Gastroesophageal sphincter (tissue), 4 donors: ENCODE results near the gene BTBD7. TPM values are rescaled to one million over a fixed set of nuclear protein-coding genes. Genes with fewer than 3 reads are reported as not detected.

Experiments
- ATAC-seq: fragments of 150-250 bp; one replicate; pipeline ENCODE4 v1.9.1; 2016; ENCODE audit warnings: mild to moderate bottlenecking, moderate library complexity
- H3K27ac ChIP-seq, 4 donors: fragments of 200-600 bp; sonication (generic) in 3 of 4; 1 replicate in 3 of 4; 2 replicates in 1 of 4; pipeline ENCODE4 v1.5.1; 2016 to 2019
- H3K27me3 ChIP-seq: fragments of 200-600 bp; sonication (generic); one replicate; pipeline ENCODE4 v1.5.1; 2019
- H3K36me3 ChIP-seq, 2 donors: fragments of 200-600 bp; sonication (generic); one replicate each; pipeline ENCODE4 v1.5.1; 2019; ENCODE audit warnings: control low read depth in 1 of 2
- H3K4me1 ChIP-seq, 3 donors: fragments of 200-600 bp; sonication (generic); 1 replicate in 2 of 3; 2 replicates in 1 of 3; pipeline ENCODE4 v1.5.1; 2016 to 2019; ENCODE audit warnings: control low read depth in 2 of 3
- H3K4me3 ChIP-seq, 2 donors: fragments of 200-600 bp; sonication (generic); one replicate each; pipeline ENCODE4 v1.5.1; 2019; ENCODE audit warnings: mild to moderate bottlenecking in 1 of 2, moderate library complexity in 1 of 2
- H3K9me3 ChIP-seq, 3 donors: fragments of 200-600 bp; sonication (generic); one replicate each; pipeline ENCODE4 v1.5.1; 2017 to 2019; ENCODE audit warnings: control low read depth in 2 of 3
- EP300 ChIP-seq: sonication (generic); formaldehyde crosslinking; IDR thresholded peaks from one replicate; pipeline ENCODE4 v1.6.1; 2017; ENCODE audit warnings: antibody characterized with exemption, mild to moderate bottlenecking
- POLR2A ChIP-seq, 2 donors: fragments of 450-650 bp; IDR thresholded peaks; one replicate each; pipeline ENCODE4 v1.6.1; 2017; ENCODE audit warnings: antibody characterized with exemption in 2 of 2, mild to moderate bottlenecking in 2 of 2, moderate library complexity in 1 of 2
- POLR2AphosphoS5 ChIP-seq: sonication (generic); formaldehyde crosslinking; IDR thresholded peaks from one replicate; pipeline ENCODE4 v1.6.1; 2017; ENCODE audit warnings: antibody characterized with exemption
- WGBS, 2 donors: methylation state at CpG; one replicate each; pipeline ENCODE4 v1.1.5; 2018; ENCODE audit warnings: low coverage in 1 of 2; 5-methylcytosine and 5-hydroxymethylcytosine counted together
- total RNA-seq, 4 donors: library from RNA; depleted of rRNA; stranded (reverse); fragments of >200 nt; gene quantifications; one replicate each; pipeline ENCODE4 v1.1.0, GENCODE V29; 2016
- TF ChIP-seq, protein P1 (sequence below), 4 experiments: fragments of 200-600 bp in 2 of 4; fragments of 450-650 bp in 2 of 4; sonication (generic) in 1 of 4; IDR thresholded peaks; one replicate each; pipeline ENCODE4 v1.5.1; 2017 to 2019; ENCODE audit warnings: antibody characterized with exemption in 4 of 4, mild to moderate bottlenecking in 2 of 4, moderate library complexity in 2 of 4

The BTBD7 gene
- total RNA-seq, 4 donors from 2014 or later = 29.9 to 35.6 (median 33.0) TPM

DNA sequence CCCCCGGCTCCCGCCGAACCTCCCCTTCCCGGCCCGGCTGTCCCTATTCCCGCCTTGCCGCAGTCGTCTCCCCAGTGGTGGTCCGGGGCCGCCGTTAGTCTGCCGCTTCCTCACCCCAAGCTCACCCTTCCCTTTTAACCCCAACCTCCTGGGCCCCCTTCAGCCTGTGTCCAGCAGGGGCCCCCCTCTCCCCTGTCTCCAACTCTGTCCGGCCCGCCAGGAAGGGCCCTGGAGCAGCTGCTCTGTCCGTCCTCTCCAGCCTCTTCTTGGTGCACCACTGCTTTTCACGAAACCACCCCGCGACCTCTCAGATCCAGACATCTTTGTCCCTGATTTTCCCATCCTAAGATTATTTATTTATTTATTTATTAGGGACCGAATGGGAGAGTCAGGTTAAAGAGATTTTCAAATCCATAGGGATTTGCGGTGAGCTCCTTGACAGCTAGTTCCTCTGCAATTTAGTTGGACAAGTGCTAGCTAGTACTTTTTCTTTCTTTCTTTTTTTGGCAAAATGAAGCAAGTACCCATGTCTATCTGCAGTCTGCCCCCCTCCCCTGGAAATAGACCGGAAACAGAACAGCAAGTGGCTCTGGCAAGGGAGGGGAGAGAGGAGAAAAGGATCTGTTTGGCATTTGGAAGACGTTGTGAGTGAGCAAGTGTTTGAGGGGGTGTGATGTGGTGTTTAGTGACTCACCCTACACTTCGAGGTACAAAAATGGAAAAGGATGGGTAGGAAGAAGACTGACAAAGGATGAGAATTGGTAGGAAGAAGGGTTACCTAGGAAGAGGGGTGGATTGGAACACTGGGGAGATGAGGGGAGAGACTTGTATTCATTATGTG is 125.1 kb downstream of the BTBD7 start:
- WGBS, 2 donors = 1% methylated on average over 21 to 23 of the region's 23 CpGs
- Histone ChIP-seq H3K27ac (peak overlapping the region; percentile 53 to 95 (median 92)), H3K9me3 (no peaks in the 10 kb centered on the region), H3K27me3 (no peaks in the 10 kb centered on the region), H3K4me1 (peaks cover 4 to 44% (median 4%) of the 10 kb centered on the region in 3 donors), H3K4me3 (peak overlapping the region; percentile 58 to 93), H3K36me3 (peaks cover 3 to 26% of the 10 kb centered on the region in 2 donors)
- ATAC-seq = peak; percentile 53
- TF ChIP-seq POLR2AphosphoS5 = peak; percentile 34
- TF ChIP-seq, protein P1, sequence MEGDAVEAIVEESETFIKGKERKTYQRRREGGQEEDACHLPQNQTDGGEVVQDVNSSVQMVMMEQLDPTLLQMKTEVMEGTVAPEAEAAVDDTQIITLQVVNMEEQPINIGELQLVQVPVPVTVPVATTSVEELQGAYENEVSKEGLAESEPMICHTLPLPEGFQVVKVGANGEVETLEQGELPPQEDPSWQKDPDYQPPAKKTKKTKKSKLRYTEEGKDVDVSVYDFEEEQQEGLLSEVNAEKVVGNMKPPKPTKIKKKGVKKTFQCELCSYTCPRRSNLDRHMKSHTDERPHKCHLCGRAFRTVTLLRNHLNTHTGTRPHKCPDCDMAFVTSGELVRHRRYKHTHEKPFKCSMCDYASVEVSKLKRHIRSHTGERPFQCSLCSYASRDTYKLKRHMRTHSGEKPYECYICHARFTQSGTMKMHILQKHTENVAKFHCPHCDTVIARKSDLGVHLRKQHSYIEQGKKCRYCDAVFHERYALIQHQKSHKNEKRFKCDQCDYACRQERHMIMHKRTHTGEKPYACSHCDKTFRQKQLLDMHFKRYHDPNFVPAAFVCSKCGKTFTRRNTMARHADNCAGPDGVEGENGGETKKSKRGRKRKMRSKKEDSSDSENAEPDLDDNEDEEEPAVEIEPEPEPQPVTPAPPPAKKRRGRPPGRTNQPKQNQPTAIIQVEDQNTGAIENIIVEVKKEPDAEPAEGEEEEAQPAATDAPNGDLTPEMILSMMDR (IDR thresholded peaks at IDR 0.05) = peak in 2 of 4 experiments; percentile 21 to 55
- TF ChIP-seq POLR2A (IDR thresholded peaks at IDR 0.05) = no peak
- no peak for TF ChIP-seq EP300

DNA sequence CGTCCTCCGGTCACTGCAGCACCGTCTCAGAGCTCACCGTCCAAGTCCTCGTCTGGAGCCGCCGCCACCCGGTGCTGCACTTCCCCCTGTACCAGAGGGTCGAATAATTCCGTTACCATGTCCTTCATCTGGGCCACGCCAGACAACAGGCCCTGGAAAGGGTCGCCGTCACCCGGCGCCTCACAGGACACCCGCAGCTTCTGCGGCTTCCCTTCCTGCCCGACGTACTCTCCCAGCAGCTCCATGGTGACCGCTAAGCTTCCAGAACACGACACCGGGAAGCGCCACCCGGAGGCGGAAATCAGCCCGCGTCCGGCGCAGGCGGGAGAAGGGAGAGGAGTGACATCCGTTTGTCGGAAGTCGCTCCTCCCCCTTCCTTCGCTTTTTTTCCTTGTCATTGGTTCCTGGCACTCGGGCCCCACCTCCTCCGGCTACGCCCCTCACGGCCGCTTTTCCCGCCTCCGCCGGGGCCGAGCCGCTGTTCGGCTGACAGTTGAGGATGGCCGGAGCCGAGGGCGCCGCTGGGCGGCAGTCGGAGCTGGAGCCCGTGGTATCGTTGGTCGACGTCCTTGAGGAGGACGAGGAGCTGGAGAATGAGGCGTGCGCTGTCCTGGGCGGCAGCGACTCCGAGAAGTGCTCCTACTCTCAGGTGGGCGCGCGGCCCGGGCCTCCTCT is 125.9 kb downstream of the BTBD7 start, which contains the start of the genes GON7 and UBR7:
Gene GON7 (minus strand): TSS at position 273 of the 675 bp plus-strand sequence. CDS start 28 bp downstream, at position 245.
Gene UBR7 (plus strand): TSS at position 464 of the 675 bp plus-strand sequence. CDS start 36 bp downstream, at position 500.
- peak; percentile 99 for ATAC-seq
- WGBS, 2 donors = 0 to 4% methylated on average over 18 to 24 of the region's 65 CpGs
- peak within 1 kb of the TSS; percentile 58 to 93 for H3K4me3 ChIP-seq
- H3K27ac ChIP-seq = peak within 1 kb of the TSS; percentile 53 to 95 (median 92)
- peaks cover 4 to 44% (median 4%) of the 10 kb centered on the region in 3 donors for H3K4me1 ChIP-seq
- H3K36me3 ChIP-seq = peaks cover 0 to 19% of the 10 kb centered on the region in 2 donors
- TF ChIP-seq POLR2A (IDR thresholded peaks at IDR 0.05) (peak; percentile 61 to 65), POLR2AphosphoS5 (peak; percentile 93), EP300 (no peak)
- TF ChIP-seq, protein P1 (IDR thresholded peaks at IDR 0.05) = peak in 2 of 4 experiments; percentile 34 to 55
- H3K27me3 ChIP-seq = no peaks in the 10 kb centered on the region
- no peaks in the 10 kb centered on the region for H3K9me3 ChIP-seq

DNA sequence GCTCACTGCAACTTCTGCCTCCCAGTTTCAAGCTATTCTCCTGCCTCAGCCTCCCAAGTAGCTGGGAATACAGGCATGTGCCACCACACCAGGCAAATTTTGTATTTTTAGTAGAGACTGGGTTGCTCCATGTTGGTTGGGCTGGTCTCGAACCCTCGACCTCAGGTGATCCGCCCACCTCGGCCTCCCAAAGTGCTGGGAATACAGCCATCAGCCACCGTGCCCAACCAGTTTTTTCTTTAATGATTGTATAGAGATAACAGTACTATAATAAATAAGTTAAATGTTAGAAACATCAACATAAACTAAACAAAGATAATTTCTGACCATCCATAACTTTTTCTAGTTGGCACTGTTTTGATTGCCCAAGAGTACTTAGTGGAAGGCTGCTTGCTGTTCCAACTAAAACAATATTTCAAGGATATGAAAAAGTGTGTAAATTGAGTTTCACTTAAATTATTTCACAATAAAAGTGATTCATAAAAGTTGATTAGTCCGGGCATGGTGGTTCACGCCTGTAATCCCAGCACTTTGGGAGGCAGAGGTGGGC is 131.6 kb downstream of the BTBD7 start:
- Histone ChIP-seq H3K36me3 (peaks cover 0 to 10% of the 10 kb centered on the region in 2 donors), H3K27ac (no peak overlapping the region), H3K9me3 (no peaks in the 10 kb centered on the region), H3K4me3 (no peak overlapping the region), H3K4me1 (peaks cover 0 to 17% (median 4%) of the 10 kb centered on the region in 3 donors), H3K27me3 (no peaks in the 10 kb centered on the region)
- TF ChIP-seq POLR2A (IDR thresholded peaks at IDR 0.05) (no peak), EP300 (no peak), POLR2AphosphoS5 (no peak)
- TF ChIP-seq, protein P1 (IDR thresholded peaks at IDR 0.05) = no peak
- 65 to 75% methylated on average over 2 to 6 of the region's 7 CpGs for WGBS, 2 donors
- no peak for ATAC-seq

DNA sequence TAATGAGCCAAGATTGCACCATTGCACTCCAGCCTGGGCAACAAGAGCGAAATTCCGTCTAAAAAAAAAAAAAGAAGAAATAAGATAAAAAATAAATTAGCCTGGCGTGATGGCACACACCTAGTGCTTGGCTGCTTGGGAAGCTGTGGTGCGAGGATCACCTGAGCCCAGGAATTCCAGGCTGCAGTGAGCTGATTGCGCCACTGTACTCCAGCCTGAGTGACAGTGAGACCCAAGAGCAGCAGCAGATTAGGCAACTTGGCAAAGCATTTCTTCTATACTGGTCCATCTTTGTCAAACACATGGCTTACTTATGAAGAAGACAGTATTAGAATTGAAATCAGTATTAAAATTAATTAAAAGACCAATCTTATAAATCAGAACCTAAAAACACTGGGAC is 132.3 kb downstream of the BTBD7 start:
- Histone ChIP-seq H3K27me3 (no peaks in the 10 kb centered on the region), H3K36me3 (peaks cover 0 to 10% of the 10 kb centered on the region in 2 donors), H3K9me3 (no peaks in the 10 kb centered on the region), H3K27ac (no peak overlapping the region), H3K4me1 (peaks cover 0 to 11% (median 0%) of the 10 kb centered on the region in 3 donors), H3K4me3 (no peak overlapping the region)
- ATAC-seq = no peak
- TF ChIP-seq POLR2A (IDR thresholded peaks at IDR 0.05) (no peak), EP300 (no peak), POLR2AphosphoS5 (no peak)
- TF ChIP-seq, protein P1 (IDR thresholded peaks at IDR 0.05) = no peak
- 90% methylated on average over 5 of the region's 5 CpGs; no CpG with 5 or more reads in 1 of the 2 donors for WGBS, 2 donors
